ENCODE data around the gene ABO. TPM values are rescaled to one million over a fixed set of nuclear protein-coding genes. Genes with fewer than 3 reads are reported as not detected.
"Not testable (repeated sequence)": the region's sequence is repeated elsewhere in the genome, so short reads cannot be mapped to it uniquely, and the experiment has no call there.

Gene ABO
- total RNA-seq, 6 experiments from 2014 or later = 0.06 to 0.29 TPM; not detected in 4

GRCh38 chr9:133290751-133291302 lies 15.8 kb upstream of the ABO start:
- WGBS (ENCODE audit: insufficient coverage, low coverage, low lambda C conversion rate, missing lambda C conversion rate) = 74% methylated on average over 2 of the region's 2 CpGs
- intact Hi-C loops (cut with DNase I) = no loop called here
- DNase-seq = no peak
- TF ChIP-seq POLR2A (IDR thresholded peaks at IDR 0.05) (no peak), CTCF (IDR thresholded peaks at IDR 0.05) (no peak)
- Histone ChIP-seq H3K4me1 (no peaks in the 10 kb centered on the region), H3K4me3 (no peak overlapping the region), H3K27me3 (no peaks in the 10 kb centered on the region), H3K36me3 (no peaks in the 10 kb centered on the region), H3K9me3 (no peaks in the 10 kb centered on the region), H3K27ac (no peak overlapping the region)
- ATAC-seq = no peak

- no peak for DNase-seq
- no peak for TF ChIP-seq POLR2A (IDR thresholded peaks at IDR 0.05)
- no peak for TF ChIP-seq CTCF (IDR thresholded peaks at IDR 0.05)
- Histone ChIP-seq H3K9me3 (no peaks in the 10 kb centered on the region), H3K4me1 (no peaks in the 10 kb centered on the region), H3K27me3 (no peaks in the 10 kb centered on the region), H3K36me3 (no peaks in the 10 kb centered on the region), H3K27ac (no peak overlapping the region), H3K4me3 (no peak overlapping the region)
- ATAC-seq = no peak
- WGBS (ENCODE audit: insufficient coverage, low coverage, low lambda C conversion rate, missing lambda C conversion rate) = 20% methylated on average over 2 of the region's 2 CpGs
- intact Hi-C loops (cut with DNase I) = no loop called here
Measured at GRCh38 chr9:133286523-133286922, 11.5 kb upstream of the ABO start.

GRCh38 chr9:133285252-133285775 lies 10.3 kb upstream of the ABO start:
- intact Hi-C loops (cut with DNase I) = no loop called here
- Histone ChIP-seq H3K27me3 (no peaks in the 10 kb centered on the region), H3K27ac (no peak overlapping the region), H3K4me1 (no peaks in the 10 kb centered on the region), H3K9me3 (no peaks in the 10 kb centered on the region), H3K36me3 (no peaks in the 10 kb centered on the region), H3K4me3 (no peak overlapping the region)
- no peak for ATAC-seq
- WGBS (ENCODE audit: insufficient coverage, low coverage, low lambda C conversion rate, missing lambda C conversion rate) = 75% methylated on average over 4 of the region's 6 CpGs
- no peak for DNase-seq
- no peak for TF ChIP-seq CTCF (IDR thresholded peaks at IDR 0.05)
- TF ChIP-seq POLR2A (IDR thresholded peaks at IDR 0.05) = no peak

GRCh38 chr9:133284362-133284761 lies 9.4 kb upstream of the ABO start:
- no peak for TF ChIP-seq POLR2A (IDR thresholded peaks at IDR 0.05)
- TF ChIP-seq CTCF (IDR thresholded peaks at IDR 0.05) = no peak
- no peak overlapping the region for H3K4me3 ChIP-seq
- no peak for DNase-seq
- no peaks in the 10 kb centered on the region for H3K36me3 ChIP-seq
- no peaks in the 10 kb centered on the region for H3K4me1 ChIP-seq
- no peaks in the 10 kb centered on the region for H3K27me3 ChIP-seq
- no peaks in the 10 kb centered on the region for H3K9me3 ChIP-seq
- no peak for ATAC-seq
- H3K27ac ChIP-seq = no peak overlapping the region
- 94% methylated on average over 7 of the region's 8 CpGs for WGBS (ENCODE audit: insufficient coverage, low coverage, low lambda C conversion rate, missing lambda C conversion rate)
- intact Hi-C loops (cut with DNase I) = no loop called here

- intact Hi-C loops (cut with DNase I); H3K27ac ChIP-seq; ATAC-seq; H3K9me3 ChIP-seq; H3K27me3 ChIP-seq; H3K36me3 ChIP-seq; H3K4me3 ChIP-seq; H3K4me1 ChIP-seq; DNase-seq: not testable (repeated sequence)
- 77% methylated on average over 8 of the region's 16 CpGs for WGBS (ENCODE audit: insufficient coverage, low coverage, low lambda C conversion rate, missing lambda C conversion rate)
Measured at GRCh38 chr9:133283255-133284032, 8.4 kb upstream of the ABO start.
